ENCODE results near the gene SH3RF1.

The SH3RF1 gene

GRCh38 chr4:169102026-169102425 lies 168.7 kb downstream of the SH3RF1 start:
- no peak for DNase-seq (ENCODE audit: low spot score)

GRCh38 chr4:169100670-169101101 lies 170.1 kb downstream of the SH3RF1 start:
- no peak for DNase-seq (ENCODE audit: low spot score)

GRCh38 chr4:169099771-169100180 lies 171.0 kb downstream of the SH3RF1 start:
- no peak for DNase-seq (ENCODE audit: low spot score)

- DNase-seq (ENCODE audit: low spot score) = no peak
These were observed 171.6 kb downstream of the SH3RF1 start for GRCh38 chr4:169098969-169099690.

- DNase-seq (ENCODE audit: low spot score) = no peak
These were observed 172.2 kb downstream of the SH3RF1 start for GRCh38 chr4:169098532-169098931.

GRCh38 chr4:169098054-169098497 lies 172.7 kb downstream of the SH3RF1 start:
- no peak for DNase-seq (ENCODE audit: low spot score)

GRCh38 chr4:169096221-169096620 lies 174.5 kb downstream of the SH3RF1 start:
- DNase-seq (ENCODE audit: low spot score) = no peak

- no peak for DNase-seq (ENCODE audit: low spot score)
These were observed 176.0 kb downstream of the SH3RF1 start for GRCh38 chr4:169094656-169095231.

GRCh38 chr4:169092889-169093522 lies 177.8 kb downstream of the SH3RF1 start:
- no peak for DNase-seq (ENCODE audit: low spot score)

- DNase-seq (ENCODE audit: low spot score) = no peak
These were observed 180.1 kb downstream of the SH3RF1 start for GRCh38 chr4:169090484-169091215.

GRCh38 chr4:169089004-169089403 lies 181.8 kb downstream of the SH3RF1 start:
- no peak for DNase-seq (ENCODE audit: low spot score)

- DNase-seq (ENCODE audit: low spot score) = no peak
These were observed 185.8 kb downstream of the SH3RF1 start for GRCh38 chr4:169084954-169085353.

- no peak for DNase-seq (ENCODE audit: low spot score)
These were observed 189.8 kb downstream of the SH3RF1 start for GRCh38 chr4:169080981-169081380.

- DNase-seq (ENCODE audit: low spot score) = no peak
These were observed 190.6 kb downstream of the SH3RF1 start for GRCh38 chr4:169079942-169080827.

- DNase-seq (ENCODE audit: low spot score) = no peak
These were observed 196.6 kb downstream of the SH3RF1 start for GRCh38 chr4:169074117-169074516.

- DNase-seq (ENCODE audit: low spot score) = no peak
These were observed 199.0 kb downstream of the SH3RF1 start for GRCh38 chr4:169071747-169072146.

GRCh38 chr4:169070895-169071218 lies 199.9 kb downstream of the SH3RF1 start:
- no peak for DNase-seq (ENCODE audit: low spot score)

GRCh38 chr4:169070071-169070894 lies 200.5 kb downstream of the SH3RF1 start:
- DNase-seq (ENCODE audit: low spot score) = no peak

- DNase-seq (ENCODE audit: low spot score) = no peak
These were observed 202.3 kb downstream of the SH3RF1 start for GRCh38 chr4:169068423-169068822.

- DNase-seq (ENCODE audit: low spot score) = no peak
These were observed 203.8 kb downstream of the SH3RF1 start for GRCh38 chr4:169066934-169067333.

- no peak for DNase-seq (ENCODE audit: low spot score)
These were observed 206.5 kb downstream of the SH3RF1 start for GRCh38 chr4:169064296-169064695.
